SK-N-SH (cell line): ENCODE data around the gene PHKG2.

Experiments
- EP300 ChIP-seq, 2 experiments: IDR thresholded peaks; 2 replicates each; pipeline versions ENCODE4 v1.4.0 to v1.6.1; 2012; ENCODE audit warnings: borderline replicate concordance in 1 of 2, low read depth in 1 of 2, low read length in 1 of 2
- FOSL2 ChIP-seq: IDR thresholded peaks from 2 replicates; pipeline ENCODE4 v1.4.0; 2012; ENCODE audit warnings: low read depth, mild to moderate bottlenecking, moderate library complexity, borderline replicate concordance
- RAD21 ChIP-seq: IDR thresholded peaks from 2 replicates; pipeline ENCODE4 v1.6.1; 2012; ENCODE audit warnings: mild to moderate bottlenecking, low read length
- SIN3A ChIP-seq: IDR thresholded peaks from 2 replicates; pipeline ENCODE4 v1.6.1; 2012; ENCODE audit warnings: low read depth, mild to moderate bottlenecking, low read length, moderate library complexity, borderline replicate concordance
- SMC3 ChIP-seq: IDR thresholded peaks from 2 replicates; pipeline ENCODE4 v1.6.1; 2012; ENCODE audit warnings: low read depth, low read length, improper control_type of control experiment
- TF ChIP-seq, protein P1 (sequence below): fragments of 200-600 bp; sonication (generic); IDR thresholded peaks from 2 replicates; pipeline ENCODE4 v1.6.1; 2017; ENCODE audit warnings: antibody characterized with exemption, mild to moderate bottlenecking, moderate library complexity
- TF ChIP-seq, protein P2 (sequence below): IDR thresholded peaks from 2 replicates; pipeline ENCODE4 v1.4.0; 2012; ENCODE audit warnings: low read depth
- TF ChIP-seq, protein P3 (sequence below): IDR thresholded peaks from 2 replicates; pipeline ENCODE4 v1.6.1; 2012; ENCODE audit warnings: mild to moderate bottlenecking, low read depth, low read length, moderate library complexity

DNA sequence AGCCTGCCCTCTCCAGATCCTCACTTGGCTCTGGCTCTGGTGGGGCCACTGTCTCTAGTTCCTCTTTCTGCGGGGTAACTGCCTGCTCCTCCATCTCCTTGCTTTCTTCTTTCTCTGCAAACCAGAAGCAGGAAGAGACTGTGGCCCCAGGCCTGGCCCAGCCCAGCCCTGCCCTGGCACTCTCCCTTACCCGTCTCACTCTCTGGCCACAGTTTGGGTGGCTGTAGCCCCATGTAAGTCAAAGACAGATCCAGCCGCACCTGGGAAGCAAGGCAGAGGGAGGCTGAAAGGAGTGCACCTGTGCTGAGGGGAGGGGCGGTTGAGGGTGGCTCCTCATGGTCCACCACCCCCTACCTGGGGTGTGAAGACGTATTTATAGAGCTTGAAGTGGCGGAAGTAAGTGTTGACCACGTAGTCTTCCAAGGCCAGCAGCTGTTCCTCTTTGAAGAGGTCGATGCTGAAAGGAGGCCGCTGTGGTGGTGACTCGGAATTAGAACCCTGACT is 10.8 kb downstream of the PHKG2 start:
- TF ChIP-seq, protein P1, sequence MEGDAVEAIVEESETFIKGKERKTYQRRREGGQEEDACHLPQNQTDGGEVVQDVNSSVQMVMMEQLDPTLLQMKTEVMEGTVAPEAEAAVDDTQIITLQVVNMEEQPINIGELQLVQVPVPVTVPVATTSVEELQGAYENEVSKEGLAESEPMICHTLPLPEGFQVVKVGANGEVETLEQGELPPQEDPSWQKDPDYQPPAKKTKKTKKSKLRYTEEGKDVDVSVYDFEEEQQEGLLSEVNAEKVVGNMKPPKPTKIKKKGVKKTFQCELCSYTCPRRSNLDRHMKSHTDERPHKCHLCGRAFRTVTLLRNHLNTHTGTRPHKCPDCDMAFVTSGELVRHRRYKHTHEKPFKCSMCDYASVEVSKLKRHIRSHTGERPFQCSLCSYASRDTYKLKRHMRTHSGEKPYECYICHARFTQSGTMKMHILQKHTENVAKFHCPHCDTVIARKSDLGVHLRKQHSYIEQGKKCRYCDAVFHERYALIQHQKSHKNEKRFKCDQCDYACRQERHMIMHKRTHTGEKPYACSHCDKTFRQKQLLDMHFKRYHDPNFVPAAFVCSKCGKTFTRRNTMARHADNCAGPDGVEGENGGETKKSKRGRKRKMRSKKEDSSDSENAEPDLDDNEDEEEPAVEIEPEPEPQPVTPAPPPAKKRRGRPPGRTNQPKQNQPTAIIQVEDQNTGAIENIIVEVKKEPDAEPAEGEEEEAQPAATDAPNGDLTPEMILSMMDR = no peak
- TF ChIP-seq RAD21 (no peak), SMC3 (no peak), FOSL2 (no peak), SIN3A (no peak), EP300 (IDR thresholded peaks at IDR 0.05; ENCODE audit: borderline replicate concordance in 1 of 2, low read depth in 1 of 2, low read length in 1 of 2) (no peak)
- TF ChIP-seq, protein P2, sequence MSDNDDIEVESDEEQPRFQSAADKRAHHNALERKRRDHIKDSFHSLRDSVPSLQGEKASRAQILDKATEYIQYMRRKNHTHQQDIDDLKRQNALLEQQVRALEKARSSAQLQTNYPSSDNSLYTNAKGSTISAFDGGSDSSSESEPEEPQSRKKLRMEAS = no peak
- TF ChIP-seq, protein P3, sequence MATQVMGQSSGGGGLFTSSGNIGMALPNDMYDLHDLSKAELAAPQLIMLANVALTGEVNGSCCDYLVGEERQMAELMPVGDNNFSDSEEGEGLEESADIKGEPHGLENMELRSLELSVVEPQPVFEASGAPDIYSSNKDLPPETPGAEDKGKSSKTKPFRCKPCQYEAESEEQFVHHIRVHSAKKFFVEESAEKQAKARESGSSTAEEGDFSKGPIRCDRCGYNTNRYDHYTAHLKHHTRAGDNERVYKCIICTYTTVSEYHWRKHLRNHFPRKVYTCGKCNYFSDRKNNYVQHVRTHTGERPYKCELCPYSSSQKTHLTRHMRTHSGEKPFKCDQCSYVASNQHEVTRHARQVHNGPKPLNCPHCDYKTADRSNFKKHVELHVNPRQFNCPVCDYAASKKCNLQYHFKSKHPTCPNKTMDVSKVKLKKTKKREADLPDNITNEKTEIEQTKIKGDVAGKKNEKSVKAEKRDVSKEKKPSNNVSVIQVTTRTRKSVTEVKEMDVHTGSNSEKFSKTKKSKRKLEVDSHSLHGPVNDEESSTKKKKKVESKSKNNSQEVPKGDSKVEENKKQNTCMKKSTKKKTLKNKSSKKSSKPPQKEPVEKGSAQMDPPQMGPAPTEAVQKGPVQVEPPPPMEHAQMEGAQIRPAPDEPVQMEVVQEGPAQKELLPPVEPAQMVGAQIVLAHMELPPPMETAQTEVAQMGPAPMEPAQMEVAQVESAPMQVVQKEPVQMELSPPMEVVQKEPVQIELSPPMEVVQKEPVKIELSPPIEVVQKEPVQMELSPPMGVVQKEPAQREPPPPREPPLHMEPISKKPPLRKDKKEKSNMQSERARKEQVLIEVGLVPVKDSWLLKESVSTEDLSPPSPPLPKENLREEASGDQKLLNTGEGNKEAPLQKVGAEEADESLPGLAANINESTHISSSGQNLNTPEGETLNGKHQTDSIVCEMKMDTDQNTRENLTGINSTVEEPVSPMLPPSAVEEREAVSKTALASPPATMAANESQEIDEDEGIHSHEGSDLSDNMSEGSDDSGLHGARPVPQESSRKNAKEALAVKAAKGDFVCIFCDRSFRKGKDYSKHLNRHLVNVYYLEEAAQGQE = no peak
